CD14-positive monocyte (primary cell): Measurements from ENCODE around the gene FLT1. TPM values are rescaled to one million over a fixed set of nuclear protein-coding genes. Genes with fewer than 3 reads are reported as not detected.

Experiments used
- DNase-seq, 3 donors: peaks; one replicate each; pipeline ENCODE4 v3.0.0-alpha.2; 2011 to 2022
- H2AFZ ChIP-seq: 2 replicates; pipeline ENCODE4 v1.6.0; 2012; ENCODE audit warnings: mild to moderate bottlenecking, low read depth, low read length, inconsistent platforms; ENCODE audit not compliant: insufficient read depth, poor library complexity, severe bottlenecking
- H3K27ac ChIP-seq, 2 donors: 1 replicate in 1 of 2; 2 replicates in 1 of 2; pipeline ENCODE4 v1.5.1; 2012 to 2013; ENCODE audit warnings: low read length in 2 of 2, control low read depth in 1 of 2, inconsistent platforms in 1 of 2, low read depth in 1 of 2, mild to moderate bottlenecking in 1 of 2
- H3K27me3 ChIP-seq, 2 donors: one replicate each; pipeline versions ENCODE4 v1.6.0 to v1.6.1; 2011 to 2013; ENCODE audit warnings: low read length in 2 of 2; ENCODE audit not compliant: control insufficient read depth in 2 of 2, insufficient read depth in 2 of 2
- H3K36me3 ChIP-seq, 2 donors: replicated peaks in 1 of 2; 1 replicate in 1 of 2; 2 replicates in 1 of 2; pipeline versions ENCODE4 v1.5.1 to v1.6.1; 2012 to 2013; ENCODE audit warnings: low read length in 2 of 2, control low read depth in 1 of 2, inconsistent platforms in 1 of 2, mild to moderate bottlenecking in 1 of 2; ENCODE audit not compliant: insufficient read depth in 2 of 2, control insufficient read depth in 1 of 2
- H3K4me1 ChIP-seq, 2 donors: 1 replicate in 1 of 2; 2 replicates in 1 of 2; pipeline versions ENCODE4 v1.5.1 to v1.6.1; 2012 to 2013; ENCODE audit warnings: low read length in 2 of 2, control low read depth in 1 of 2, inconsistent platforms in 1 of 2, mild to moderate bottlenecking in 1 of 2, moderate library complexity in 1 of 2; ENCODE audit not compliant: insufficient read depth in 2 of 2, control insufficient read depth in 1 of 2
- H3K4me2 ChIP-seq: replicated peaks from 2 replicates; pipeline ENCODE3; 2012; ENCODE audit warnings: low read length, moderate library complexity, mild to moderate bottlenecking; ENCODE audit not compliant: poor library complexity, severe bottlenecking; ENCODE audit errors: extremely low read depth
- H3K4me3 ChIP-seq, 3 experiments: fragments of 200-600 bp in 1 of 3; sonication (generic) in 1 of 3; replicated peaks in 1 of 3; 1 replicate in 2 of 3; 2 replicates in 1 of 3; pipeline ENCODE4 v1.5.1; 2011 to 2013; ENCODE audit warnings: low read length in 3 of 3, mild to moderate bottlenecking in 3 of 3, control low read depth in 2 of 3, low read depth in 2 of 3, inconsistent platforms in 1 of 3, moderate library complexity in 1 of 3
- H3K79me2 ChIP-seq: 2 replicates; pipeline ENCODE4 v1.6.0; 2012; ENCODE audit warnings: mild to moderate bottlenecking, control low read depth, inconsistent platforms, low read length, moderate library complexity; ENCODE audit not compliant: insufficient read depth
- H3K9ac ChIP-seq: 2 replicates; pipeline ENCODE4 v1.6.0; 2017; ENCODE audit warnings: low read length, mild to moderate bottlenecking; ENCODE audit not compliant: insufficient read depth, poor library complexity, severe bottlenecking
- H3K9me3 ChIP-seq, 2 donors: replicated peaks in 1 of 2; 1 replicate in 1 of 2; 2 replicates in 1 of 2; pipeline versions ENCODE4 v1.5.1 to v1.6.1; 2012 to 2013; ENCODE audit warnings: low read length in 2 of 2, control low read depth in 1 of 2; ENCODE audit not compliant: control insufficient read depth in 1 of 2, insufficient read depth in 1 of 2
- H4K20me1 ChIP-seq: 2 replicates; pipeline ENCODE4 v1.6.0; 2012; ENCODE audit warnings: mild to moderate bottlenecking, low read length, control low read depth, moderate library complexity; ENCODE audit not compliant: insufficient read depth
- H3K27ac Mint-ChIP-seq, 7 donors: one replicate each; pipeline ENCODE4 v1.8.0; 2020; ENCODE audit warnings: mild to moderate bottlenecking in 7 of 7, mixed read lengths in 7 of 7, moderate library complexity in 6 of 7, inconsistent platforms in 2 of 7
- H3K27me3 Mint-ChIP-seq, 3 donors: one replicate each; pipeline ENCODE4 v1.8.0; 2021 to 2022; ENCODE audit warnings: low read depth in 3 of 3, mild to moderate bottlenecking in 3 of 3, mixed read lengths in 3 of 3, moderate library complexity in 3 of 3, inconsistent platforms in 1 of 3
- H3K36me3 Mint-ChIP-seq, 2 donors: one replicate each; pipeline ENCODE4 v1.8.0; 2020; ENCODE audit warnings: mixed read lengths in 2 of 2, inconsistent platforms in 1 of 2, mild to moderate bottlenecking in 1 of 2
- H3K4me1 Mint-ChIP-seq: one replicate; pipeline ENCODE4 v1.8.0; 2020; ENCODE audit warnings: mild to moderate bottlenecking, mixed read lengths
- H3K4me3 Mint-ChIP-seq, 2 donors: one replicate each; pipeline ENCODE4 v1.8.0; 2020; ENCODE audit warnings: mild to moderate bottlenecking in 2 of 2, mixed read lengths in 2 of 2, moderate library complexity in 1 of 2
- H3K9me3 Mint-ChIP-seq, 7 donors: one replicate each; pipeline ENCODE4 v1.8.0; 2020 to 2022; ENCODE audit warnings: mixed read lengths in 7 of 7, mild to moderate bottlenecking in 6 of 7, moderate library complexity in 6 of 7, inconsistent platforms in 2 of 7
- CTCF ChIP-seq: fragments of 200-600 bp; IDR thresholded peaks from one replicate; pipeline ENCODE4 v1.8.0; 2022; ENCODE audit warnings: antibody characterized with exemption, mild to moderate bottlenecking
- WGBS: methylation state at CpG from one replicate; pipeline ENCODE4 v1.1.5; 2013; ENCODE audit warnings: missing lambda C conversion rate; ENCODE audit not compliant: insufficient coverage; 5-methylcytosine and 5-hydroxymethylcytosine counted together
- intact Hi-C, 2 donors: fragments of 100-400 bp; cut with micrococcal nuclease; formaldehyde crosslinking; loops; one replicate each; pipeline versions ENCODE4 v1.15.0 to v1.15.1; 2023
- polyA plus RNA-seq, 3 donors: library from polyadenylated mRNA; depleted of rRNA in 1 of 3; unstranded in 2 of 3; stranded (reverse) in 1 of 3; fragments of 300-500 nt in 2 of 3; fragments of >200 nt in 1 of 3; fragmentation: Illumina TruSeq in 2 of 3; gene quantifications; 1 replicate in 2 of 3; 2 replicates in 1 of 3; pipeline ENCODE4 v1.2.3, GENCODE V29; 2012 to 2021

Gene FLT1
- polyA plus RNA-seq, 3 donors = 0.28 TPM; not detected in 2

- peaks cover 2 to 17% (median 16%) of the 10 kb centered on the region in 7 donors for H3K9me3 Mint-ChIP-seq
- 100% methylated on average over 1 of the region's 4 CpGs for WGBS
- H3K79me2 ChIP-seq = no peaks in the 10 kb centered on the region
- H3K4me1 Mint-ChIP-seq = no peaks in the 10 kb centered on the region
- no peak overlapping the region for H3K4me2 ChIP-seq
- intact Hi-C loops = no loop called here
- H3K4me1 ChIP-seq = no peaks in the 10 kb centered on the region
- no peak overlapping the region for H3K27ac Mint-ChIP-seq
- no peaks in the 10 kb centered on the region for H3K36me3 Mint-ChIP-seq
- no peaks in the 10 kb centered on the region for H3K36me3 ChIP-seq
- DNase-seq = no peak
- no peaks in the 10 kb centered on the region for H4K20me1 ChIP-seq
- no peak overlapping the region for H3K4me3 ChIP-seq
- H2AFZ ChIP-seq = no peak overlapping the region
- peaks cover 8 to 10% of the 10 kb centered on the region in 2 donors for H3K9me3 ChIP-seq
- no peak overlapping the region for H3K4me3 Mint-ChIP-seq
- TF ChIP-seq CTCF = no peak
- peaks cover 5 to 6% of the 10 kb centered on the region in 2 donors for H3K27me3 ChIP-seq
- H3K27ac ChIP-seq = no peak overlapping the region
- no peak overlapping the region for H3K9ac ChIP-seq
- H3K27me3 Mint-ChIP-seq = peaks cover 2 to 15% (median 15%) of the 10 kb centered on the region in 3 donors
Observed at GRCh38 chr13:28440774-28441504, 54.0 kb downstream of the FLT1 start.

- Histone ChIP-seq H3K9ac (no peak overlapping the region), H3K4me2 (no peak overlapping the region), H3K27ac (no peak overlapping the region), H2AFZ (no peak overlapping the region), H3K36me3 (no peaks in the 10 kb centered on the region), H3K27me3 (peaks cover 11 to 12% of the 10 kb centered on the region in 2 donors), H4K20me1 (no peaks in the 10 kb centered on the region), H3K79me2 (no peaks in the 10 kb centered on the region), H3K4me3 (no peak overlapping the region), H3K9me3 (peaks cover 0 to 6% of the 10 kb centered on the region in 2 donors), H3K4me1 (no peaks in the 10 kb centered on the region)
- Mint-ChIP-seq H3K27ac (no peak overlapping the region), H3K36me3 (no peaks in the 10 kb centered on the region), H3K4me1 (no peaks in the 10 kb centered on the region), H3K9me3 (peaks cover under 1 to 10% (median 5%) of the 10 kb centered on the region in 7 donors), H3K27me3 (peaks cover 11 to 26% (median 23%) of the 10 kb centered on the region in 3 donors), H3K4me3 (no peak overlapping the region)
- WGBS = 73% methylated on average over 2 of the region's 12 CpGs
- intact Hi-C loops = no loop called here
- TF ChIP-seq CTCF = no peak
- DNase-seq = no peak
Observed at GRCh38 chr13:28438598-28439334, 56.2 kb downstream of the FLT1 start.
